H7 (cell line): ENCODE results near the gene CEP192. TPM values are rescaled to one million over a fixed set of nuclear protein-coding genes. Genes with fewer than 3 reads are reported as not detected.
A peak's percentile ranks its signal among the peaks of the same experiment; 100 is the strongest.

ENCODE experiments used
- DNase-seq: peaks from one replicate; pipeline ENCODE4 v3.0.0; 2012
- H3K27me3 ChIP-seq: 2 replicates; pipeline ENCODE4 v1.6.0; 2011; ENCODE audit warnings: mild to moderate bottlenecking, low read length; ENCODE audit not compliant: control insufficient read depth, insufficient read depth
- H3K36me3 ChIP-seq: replicated peaks from 2 replicates; pipeline ENCODE4 v1.5.1; 2011; ENCODE audit warnings: low read length; ENCODE audit not compliant: control insufficient read depth, insufficient read depth
- H3K4me3 ChIP-seq: 2 replicates; pipeline ENCODE4 v1.5.1; 2011; ENCODE audit warnings: low read depth, mild to moderate bottlenecking, control low read depth, low read length, moderate library complexity; ENCODE audit not compliant: insufficient read depth
- total RNA-seq: library from RNA; depleted of rRNA; stranded (reverse); fragments of >200 nt; shearing (Covaris generic); gene quantifications from 2 replicates; pipeline ENCODE4 v1.2.3, GENCODE V29; 2014

The CEP192 gene
- total RNA-seq, 1 experiment from 2014 or later: 27.7 TPM

GRCh38 chr18:12998332-12999060, 7.3 kb downstream of the CEP192 start:
- no peak overlapping the region for H3K4me3 ChIP-seq
- no peaks in the 10 kb centered on the region; the same call in 1 of the 2 replicates for H3K36me3 ChIP-seq
- DNase-seq: no peak
- no peaks in the 10 kb centered on the region for H3K27me3 ChIP-seq

- Histone ChIP-seq H3K4me3 (no peak overlapping the region), H3K36me3 (peaks cover 3% of the 10 kb centered on the region), H3K27me3 (no peaks in the 10 kb centered on the region)
- peak; percentile 75 for DNase-seq
Observed at GRCh38 chr18:13003466-13003896, 12.3 kb downstream of the CEP192 start.

GRCh38 chr18:13004396-13004795, 13.2 kb downstream of the CEP192 start:
- DNase-seq: no peak
- H3K36me3 ChIP-seq: peaks cover 8% of the 10 kb centered on the region
- H3K27me3 ChIP-seq: no peaks in the 10 kb centered on the region
- no peak overlapping the region for H3K4me3 ChIP-seq

- no peaks in the 10 kb centered on the region for H3K27me3 ChIP-seq
- no peak for DNase-seq
- no peak overlapping the region for H3K4me3 ChIP-seq
- H3K36me3 ChIP-seq: peaks cover 10% of the 10 kb centered on the region
Observed at GRCh38 chr18:13005289-13005688, 14.1 kb downstream of the CEP192 start.

- no peaks in the 10 kb centered on the region for H3K27me3 ChIP-seq
- H3K36me3 ChIP-seq: peaks cover 10% of the 10 kb centered on the region
- no peak for DNase-seq
- H3K4me3 ChIP-seq: no peak overlapping the region
Observed at GRCh38 chr18:13006531-13007247, 15.5 kb downstream of the CEP192 start.

GRCh38 chr18:13007248-13007560, 16.0 kb downstream of the CEP192 start:
- H3K4me3 ChIP-seq: no peak overlapping the region
- no peaks in the 10 kb centered on the region for H3K27me3 ChIP-seq
- peaks cover 10% of the 10 kb centered on the region for H3K36me3 ChIP-seq
- no peak for DNase-seq

- no peaks in the 10 kb centered on the region for H3K27me3 ChIP-seq
- H3K36me3 ChIP-seq: peaks cover 18% of the 10 kb centered on the region
- no peak overlapping the region for H3K4me3 ChIP-seq
- no peak for DNase-seq
Observed at GRCh38 chr18:13011719-13012118, 20.6 kb downstream of the CEP192 start.

GRCh38 chr18:13014232-13014631, 23.1 kb downstream of the CEP192 start:
- peaks cover 19% of the 10 kb centered on the region for H3K36me3 ChIP-seq
- no peak for DNase-seq
- H3K27me3 ChIP-seq: no peaks in the 10 kb centered on the region
- H3K4me3 ChIP-seq: no peak overlapping the region

GRCh38 chr18:13014818-13015217, 23.7 kb downstream of the CEP192 start:
- Histone ChIP-seq H3K27me3 (no peaks in the 10 kb centered on the region), H3K4me3 (no peak overlapping the region), H3K36me3 (peaks cover 18% of the 10 kb centered on the region)
- DNase-seq: no peak

GRCh38 chr18:13017247-13017875, 26.2 kb downstream of the CEP192 start:
- DNase-seq: no peak
- no peaks in the 10 kb centered on the region for H3K27me3 ChIP-seq
- peaks cover 17% of the 10 kb centered on the region for H3K36me3 ChIP-seq
- no peak overlapping the region for H3K4me3 ChIP-seq

GRCh38 chr18:13018374-13018773, 27.2 kb downstream of the CEP192 start:
- no peak overlapping the region for H3K4me3 ChIP-seq
- no peak for DNase-seq
- H3K36me3 ChIP-seq: peaks cover 13% of the 10 kb centered on the region
- H3K27me3 ChIP-seq: no peaks in the 10 kb centered on the region

- DNase-seq: no peak
- H3K27me3 ChIP-seq: no peaks in the 10 kb centered on the region
- peaks cover 12% of the 10 kb centered on the region for H3K36me3 ChIP-seq
- H3K4me3 ChIP-seq: no peak overlapping the region
Observed at GRCh38 chr18:13019301-13019700, 28.1 kb downstream of the CEP192 start.

GRCh38 chr18:13022644-13023043, 31.5 kb downstream of the CEP192 start:
- H3K27me3 ChIP-seq: no peaks in the 10 kb centered on the region
- H3K36me3 ChIP-seq: peaks cover 3% of the 10 kb centered on the region; the same call in 1 of the 2 replicates

GRCh38 chr18:13025233-13025632, 34.1 kb downstream of the CEP192 start:
- Histone ChIP-seq H3K27me3 (no peaks in the 10 kb centered on the region), H3K4me3 (no peak overlapping the region), H3K36me3 (peaks cover 1% of the 10 kb centered on the region)
- no peak for DNase-seq

More at GRCh38 chr18:13022644-13023043, 31.5 kb downstream of the CEP192 start:
- no peak for DNase-seq
- H3K4me3 ChIP-seq: no peak overlapping the region
